Caco-2 (cell line): ENCODE results near the gene SIAE. TPM values are rescaled to one million over a fixed set of nuclear protein-coding genes. Genes with fewer than 3 reads are reported as not detected.
A peak's percentile ranks its signal among the peaks of the same experiment; 100 is the strongest.

Experiments used
- BruUV-seq: library from RNA; stranded (reverse); fragments of 400-500 nt; replicated peaks from 2 replicates; lab custom pipeline; 2021; lab: Mats Ljungman, UMichigan
- CTCF ChIA-PET: fragments of 300-600 bp; sonication (Branson Sonifier 250); formaldehyde crosslinking; loops from one replicate; lab custom pipeline; 2022; ENCODE audit warnings: antibody characterized with exemption; lab: Charles Lee
- POLR2A ChIA-PET: fragments of 300-600 bp; sonication (Branson Sonifier 250); formaldehyde crosslinking; loops from one replicate; lab custom pipeline; 2022; ENCODE audit warnings: antibody characterized with exemption; lab: Charles Lee
- DNase-seq, 2 experiments: peaks; one replicate each; pipeline versions ENCODE4 v3.0.0 to v3.0.0-alpha.2; 2020 to 2022
- H3K27me3 ChIP-seq: replicated peaks from 2 replicates; pipeline ENCODE4 v1.6.0; 2011; ENCODE audit warnings: low read length; ENCODE audit not compliant: control insufficient read depth, insufficient read depth
- H3K36me3 ChIP-seq: 2 replicates; pipeline ENCODE4 v1.5.1; 2011; ENCODE audit warnings: low read length; ENCODE audit not compliant: control insufficient read depth, insufficient read depth
- H3K4me1 ChIP-seq: fragments of 250-450 bp; sonication (Bioruptor Pico); 2 replicates; pipeline ENCODE4 v1.5.1; 2020; ENCODE audit warnings: mild to moderate bottlenecking
- H3K4me3 ChIP-seq: 2 replicates; pipeline ENCODE4 v1.5.1; 2011; ENCODE audit warnings: low read depth, mild to moderate bottlenecking, control low read depth, low read length
- H3K9me3 ChIP-seq: fragments of 250-450 bp; sonication (Bioruptor Pico); 2 replicates; pipeline ENCODE4 v1.5.1; 2020; ENCODE audit warnings: mild to moderate bottlenecking, moderate library complexity
- H3K27ac Mint-ChIP-seq: one replicate; pipeline ENCODE4 v1.8.0; 2022; ENCODE audit warnings: mixed read lengths; ENCODE audit not compliant: unreplicated experiment
- H3K27me3 Mint-ChIP-seq: one replicate; pipeline ENCODE4 v1.8.0; 2022; ENCODE audit warnings: mixed read lengths; ENCODE audit not compliant: insufficient read depth, unreplicated experiment
- H3K36me3 Mint-ChIP-seq: one replicate; pipeline ENCODE4 v1.8.0; 2022; ENCODE audit warnings: mild to moderate bottlenecking, mixed read lengths; ENCODE audit not compliant: insufficient read depth, unreplicated experiment
- H3K4me1 Mint-ChIP-seq: one replicate; pipeline ENCODE4 v1.8.0; 2022; ENCODE audit warnings: low read depth, mixed read lengths; ENCODE audit not compliant: unreplicated experiment
- H3K4me3 Mint-ChIP-seq: one replicate; pipeline ENCODE4 v1.8.0; 2022; ENCODE audit warnings: mild to moderate bottlenecking, moderate library complexity, mixed read lengths; ENCODE audit not compliant: unreplicated experiment
- H3K9me3 Mint-ChIP-seq: one replicate; pipeline ENCODE4 v1.8.0; 2022; ENCODE audit warnings: mixed read lengths; ENCODE audit not compliant: unreplicated experiment
- intact Hi-C: fragments of 100-400 bp; cut with micrococcal nuclease; formaldehyde crosslinking; loops from one replicate; pipeline ENCODE4 v1.10.0; 2022; ENCODE audit not compliant: unreplicated experiment
- total RNA-seq: library from RNA; stranded (reverse); gene quantifications from 2 replicates; pipeline ENCODE4 v1.2.3, GENCODE V29; 2022
- TF ChIP-seq, protein P1 (sequence below), 2 experiments: fragments of 200-600 bp in 1 of 2; IDR thresholded peaks; 1 replicate in 1 of 2; 2 replicates in 1 of 2; pipeline versions ENCODE4 v1.5.1 to v1.8.0; 2011 to 2022; ENCODE audit warnings: antibody characterized with exemption in 1 of 2, control low read depth in 1 of 2, inconsistent platforms in 1 of 2, low read depth in 1 of 2, low read length in 1 of 2, mild to moderate bottlenecking in 1 of 2, moderate library complexity in 1 of 2; ENCODE audit not compliant: insufficient read depth in 1 of 2, severe bottlenecking in 1 of 2, unreplicated experiment in 1 of 2

SIAE gene
- total RNA-seq, 1 experiment from 2014 or later: 33.7 TPM

DNA sequence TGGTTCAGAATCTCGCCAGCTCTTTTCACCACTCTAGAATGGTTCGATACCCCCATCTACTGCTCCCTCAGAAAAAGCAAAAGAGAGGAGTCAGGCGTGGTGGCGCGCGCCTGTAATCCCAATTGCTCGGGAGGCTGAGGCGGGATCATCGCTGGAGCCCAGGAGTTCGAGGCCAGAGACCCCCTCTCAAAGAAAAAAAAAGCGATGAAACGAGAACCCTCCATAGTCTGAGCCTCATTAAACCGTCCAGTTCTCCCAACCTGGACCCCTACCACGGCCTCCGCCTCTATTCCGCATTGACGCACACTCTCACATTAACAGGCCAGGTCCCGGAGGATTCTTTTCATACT lies 604 bp upstream of the SIAE start:
- Mint-ChIP-seq H3K27me3 (no peaks in the 10 kb centered on the region), H3K36me3 (peaks cover 19% of the 10 kb centered on the region), H3K9me3 (no peaks in the 10 kb centered on the region), H3K4me1 (no peaks in the 10 kb centered on the region), H3K4me3 (peak overlapping the region; percentile 90), H3K27ac (peak overlapping the region; percentile 95)
- Histone ChIP-seq H3K4me3 (peak overlapping the region; percentile 55), H3K27me3 (no peaks in the 10 kb centered on the region), H3K9me3 (no peaks in the 10 kb centered on the region; the same call in 1 of the 2 replicates), H3K4me1 (peaks cover 19% of the 10 kb centered on the region), H3K36me3 (no peaks in the 10 kb centered on the region)
- POLR2A ChIA-PET: interaction anchor here (0.5 to 1.2 kb wide), 13 partner anchors 64 to 1429 kb away, joined by 3 to 14 read pairs (median 4); partner anchors contain the start of gene NRGN
- intact Hi-C loops: no loop called here
- TF ChIP-seq, protein P1, sequence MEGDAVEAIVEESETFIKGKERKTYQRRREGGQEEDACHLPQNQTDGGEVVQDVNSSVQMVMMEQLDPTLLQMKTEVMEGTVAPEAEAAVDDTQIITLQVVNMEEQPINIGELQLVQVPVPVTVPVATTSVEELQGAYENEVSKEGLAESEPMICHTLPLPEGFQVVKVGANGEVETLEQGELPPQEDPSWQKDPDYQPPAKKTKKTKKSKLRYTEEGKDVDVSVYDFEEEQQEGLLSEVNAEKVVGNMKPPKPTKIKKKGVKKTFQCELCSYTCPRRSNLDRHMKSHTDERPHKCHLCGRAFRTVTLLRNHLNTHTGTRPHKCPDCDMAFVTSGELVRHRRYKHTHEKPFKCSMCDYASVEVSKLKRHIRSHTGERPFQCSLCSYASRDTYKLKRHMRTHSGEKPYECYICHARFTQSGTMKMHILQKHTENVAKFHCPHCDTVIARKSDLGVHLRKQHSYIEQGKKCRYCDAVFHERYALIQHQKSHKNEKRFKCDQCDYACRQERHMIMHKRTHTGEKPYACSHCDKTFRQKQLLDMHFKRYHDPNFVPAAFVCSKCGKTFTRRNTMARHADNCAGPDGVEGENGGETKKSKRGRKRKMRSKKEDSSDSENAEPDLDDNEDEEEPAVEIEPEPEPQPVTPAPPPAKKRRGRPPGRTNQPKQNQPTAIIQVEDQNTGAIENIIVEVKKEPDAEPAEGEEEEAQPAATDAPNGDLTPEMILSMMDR (IDR thresholded peaks at IDR 0.05; ENCODE audit: insufficient read depth in 1 of 2, low read depth in 1 of 2, low read length in 1 of 2, severe bottlenecking in 1 of 2, unreplicated experiment in 1 of 2): no peak
- no TSS peak for BruUV-seq
- CTCF ChIA-PET: interaction anchor here (0.6 to 2.3 kb wide), 12 partner anchors 17 to 217 kb away, joined by 3 to 20 read pairs (median 7); no protein-coding TSS in a partner anchor
- no peak for DNase-seq

DNA sequence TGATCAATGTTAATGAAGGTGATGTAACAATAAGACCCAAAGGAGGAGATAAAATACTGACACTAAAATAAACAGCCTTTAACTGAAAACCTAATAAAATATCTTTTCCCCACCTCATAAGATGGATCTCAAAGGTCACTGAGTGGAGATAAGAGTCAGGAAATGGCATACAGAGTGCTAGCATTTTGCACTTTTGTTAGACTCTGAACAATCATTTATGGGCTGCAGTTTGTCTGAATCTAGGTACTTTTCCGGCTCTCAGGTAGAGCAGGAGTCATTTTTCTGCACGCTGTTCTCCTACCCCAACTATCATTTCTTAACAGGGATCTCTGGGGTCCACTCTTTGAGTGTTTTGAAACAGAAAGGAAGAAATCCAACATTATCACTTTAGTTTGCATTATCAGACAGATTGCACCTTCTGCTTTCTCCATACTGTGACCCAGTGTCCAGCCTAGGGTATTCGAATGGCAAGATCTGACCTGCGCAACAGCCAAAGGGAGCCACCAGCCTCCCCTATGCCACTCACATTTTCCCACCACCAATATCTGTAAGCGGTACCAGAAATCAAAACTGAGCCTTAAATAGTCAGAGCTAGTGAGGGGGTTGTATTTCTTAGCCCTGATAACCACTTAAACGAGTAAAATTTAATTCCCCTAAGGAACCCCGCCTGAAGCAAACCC lies 863 bp downstream of the SIAE start:
- Mint-ChIP-seq H3K27me3 (no peaks in the 10 kb centered on the region), H3K9me3 (no peaks in the 10 kb centered on the region), H3K4me1 (no peaks in the 10 kb centered on the region), H3K27ac (peak overlapping the region; percentile 95), H3K36me3 (peaks cover 19% of the 10 kb centered on the region), H3K4me3 (peak overlapping the region; percentile 90)
- H3K27me3 ChIP-seq: no peaks in the 10 kb centered on the region
- TF ChIP-seq, protein P1 (IDR thresholded peaks at IDR 0.05; ENCODE audit: insufficient read depth in 1 of 2, low read depth in 1 of 2, low read length in 1 of 2, severe bottlenecking in 1 of 2, unreplicated experiment in 1 of 2): no peak
- H3K36me3 ChIP-seq: no peaks in the 10 kb centered on the region
- intact Hi-C loops: loop anchor here (1.0 kb wide), 4 partner anchors 67 to 165 kb away; partner anchors contain the start of gene NRGN
- ChIA-PET POLR2A (interaction anchor here (0.6 to 1.2 kb wide), 2 partner anchors 90 to 124 kb away, joined by 3 to 10 read pairs; no protein-coding TSS in a partner anchor), CTCF (interaction anchor here (0.6 to 2.3 kb wide), 9 partner anchors 74 to 204 kb away, joined by 3 to 20 read pairs (median 10); no protein-coding TSS in a partner anchor)
- H3K4me3 ChIP-seq: peak overlapping the region; percentile 55
- peak in 1 of 2 experiments; percentile 31 for DNase-seq
- H3K4me1 ChIP-seq: peaks cover 19% of the 10 kb centered on the region
- no peaks in the 10 kb centered on the region; the same call in 1 of the 2 replicates for H3K9me3 ChIP-seq
- BruUV-seq: no TSS peak

DNA sequence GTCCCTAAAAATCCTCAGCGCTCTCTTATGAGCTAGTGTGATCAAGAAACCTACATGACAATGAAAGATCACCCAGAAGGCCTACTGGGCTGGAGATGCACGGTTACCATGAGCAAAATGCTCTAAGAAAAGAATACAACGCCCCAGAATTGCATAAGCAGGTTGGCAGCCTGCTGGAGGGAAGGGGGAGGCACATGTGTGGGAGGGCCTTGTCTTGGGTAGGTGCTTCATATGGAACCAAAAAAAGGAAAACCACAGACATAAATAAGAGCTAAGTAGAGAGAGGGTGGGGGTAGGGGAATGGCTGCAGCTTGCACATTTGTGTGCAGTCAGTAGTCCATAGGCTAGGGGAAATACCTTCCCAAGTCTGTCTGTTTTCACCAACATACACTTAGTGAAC lies 2.8 kb downstream of the SIAE start:
- H3K36me3 ChIP-seq: no peaks in the 10 kb centered on the region
- TF ChIP-seq, protein P1 (IDR thresholded peaks at IDR 0.05; ENCODE audit: insufficient read depth in 1 of 2, low read depth in 1 of 2, low read length in 1 of 2, severe bottlenecking in 1 of 2, unreplicated experiment in 1 of 2): no peak
- H3K9me3 ChIP-seq: no peaks in the 10 kb centered on the region
- no peak overlapping the region for H3K27ac Mint-ChIP-seq
- no peak overlapping the region for H3K4me3 ChIP-seq
- intact Hi-C loops: no loop called here
- no peaks in the 10 kb centered on the region for H3K27me3 Mint-ChIP-seq
- POLR2A ChIA-PET: no interaction called here
- no peaks in the 10 kb centered on the region for H3K4me1 Mint-ChIP-seq
- H3K4me1 ChIP-seq: peaks cover 19% of the 10 kb centered on the region
- DNase-seq: no peak
- no TSS peak for BruUV-seq
- H3K36me3 Mint-ChIP-seq: peaks cover 19% of the 10 kb centered on the region
- no peaks in the 10 kb centered on the region for H3K27me3 ChIP-seq
- H3K4me3 Mint-ChIP-seq: no peak overlapping the region
- no peaks in the 10 kb centered on the region for H3K9me3 Mint-ChIP-seq
- CTCF ChIA-PET: interaction anchor here (0.9 to 2.7 kb wide), 6 partner anchors 88 to 196 kb away, joined by 3 to 49 read pairs (median 26); partner anchors contain the start of gene ESAM
